Measurements from ENCODE around the gene OR6K2. TPM values are rescaled to one million over a fixed set of nuclear protein-coding genes. Genes with fewer than 3 reads are reported as not detected.

Gene OR6K2
- total and polyA plus RNA-seq, 2 of the 4 experiments (the other 2 are of a cell fraction) = not detected

GRCh38 chr1:158717344-158717743 lies 16.9 kb upstream of the OR6K2 start:
- H3K27ac ChIP-seq (ENCODE audit: insufficient read depth, low read length) = no peak overlapping the region
- no peaks in the 10 kb centered on the region for H3K4me1 ChIP-seq (ENCODE audit: control insufficient read depth, insufficient read depth, low read length)
- H3K79me1 ChIP-seq (ENCODE audit: low read depth in 1 of 2, low read length in 2 of 2) = no peaks in the 10 kb centered on the region
- intact Hi-C loops (cut with micrococcal nuclease) (no loop called here), dilution Hi-C loops (cut with HindIII; ENCODE audit: low sequenced_read_pairs, unreplicated experiment) (no loop called here), in situ Hi-C loops (cut with MboI; ENCODE audit: low sequenced_read_pairs) (no loop called here)
- H3K4ac ChIP-seq (ENCODE audit: low read depth, low read length) = no peak overlapping the region
- no peak overlapping the region for H2BK120ac ChIP-seq (ENCODE audit: low read depth, low read length)
- no peak overlapping the region for H3K18ac ChIP-seq (ENCODE audit: low read depth, low read length)
- H2AFZ ChIP-seq (replicated peaks; ENCODE audit: low read length, poor library complexity) = no peak overlapping the region
- H3K27me3 ChIP-seq (ENCODE audit: control insufficient read depth, insufficient read depth, low read length) = no peaks in the 10 kb centered on the region
- ATAC-seq (ENCODE audit: low read depth) (no peak), DNase-seq (no peak)
- no peaks in the 10 kb centered on the region for H3K9me3 ChIP-seq (ENCODE audit: control insufficient read depth, insufficient read depth, low read length)
- WGBS, 2 experiments (ENCODE audit: extremely low coverage in 2 of 2, insufficient read length in 1 of 2) = 63% methylated on average over 4 of the region's 6 CpGs; no CpG with 5 or more reads in 1 of the 2 experiments
- no peak overlapping the region for H4K91ac ChIP-seq (ENCODE audit: insufficient read depth, low read depth, low read length)
- no peak overlapping the region for H2AK5ac ChIP-seq (ENCODE audit: low read depth, low read length)
- H3K14ac ChIP-seq (replicated peaks; ENCODE audit: low read depth, low read length) = no peak overlapping the region
- ChIA-PET CTCF (no interaction called here), POLR2A (ENCODE audit: unreplicated experiment) (no interaction called here)
- no peaks in the 10 kb centered on the region for H3K9me1 ChIP-seq (ENCODE audit: insufficient read depth, low read length)
- H4K5ac ChIP-seq (ENCODE audit: low read depth, low read length) = no peak overlapping the region
- H2BK5ac ChIP-seq (ENCODE audit: low read depth, low read length, poor library complexity, severe bottlenecking) = no peak overlapping the region
- no peak for TF ChIP-seq MAFK (IDR thresholded peaks at IDR 0.05; ENCODE audit: low read depth, low read length)
- no peaks in the 10 kb centered on the region for H3K36me3 ChIP-seq (ENCODE audit: control insufficient read depth, insufficient read depth, low read length)
- H2BK20ac ChIP-seq (ENCODE audit: low read depth, low read length) = no peak overlapping the region
- H2AK9ac ChIP-seq (replicated peaks; ENCODE audit: low read depth, low read length, poor library complexity) = no peak overlapping the region
- H4K8ac ChIP-seq (ENCODE audit: low read depth in 2 of 2, low read length in 2 of 2) = no peak overlapping the region
- no peak overlapping the region for H3K4me2 ChIP-seq (ENCODE audit: low read depth, low read length)
- no TSS peak for BruUV-seq (replicated peaks)
- no peak overlapping the region for H3K4me3 ChIP-seq (ENCODE audit: insufficient read depth, low read depth, low read length)
- no peak overlapping the region for H3K9ac ChIP-seq (ENCODE audit: low read depth, low read length)
- H4K20me1 ChIP-seq (ENCODE audit: insufficient read depth, low read length) = no peaks in the 10 kb centered on the region
- no peak overlapping the region for H3K23ac ChIP-seq (ENCODE audit: low read depth, low read length)
- H3K56ac ChIP-seq (ENCODE audit: extremely low read depth, insufficient read depth, low read length) = no peak overlapping the region
- no peak overlapping the region for H2BK15ac ChIP-seq (ENCODE audit: low read depth, low read length)

Data from IMR-90 (cell line).